ENCODE results near the gene SNX5. TPM values are rescaled to one million over a fixed set of nuclear protein-coding genes. Genes with fewer than 3 reads are reported as not detected.
A peak's percentile ranks its signal among the peaks of the same experiment; 100 is the strongest.

SNX5 gene
- total and polyA plus RNA-seq, 2 experiments from 2014 or later = 105 to 144 TPM

- H3K27me3 ChIP-seq = no peaks in the 10 kb centered on the region
These were observed 66.6 kb downstream of the SNX5 start for GRCh38 chr20:17901971-17902370.

GRCh38 chr20:17898548-17898994 lies 70.0 kb downstream of the SNX5 start:
- DNase-seq (ENCODE audit: low read depth in 1 of 2, low spot score in 1 of 2) = peak; percentile 78 to 82
- Histone ChIP-seq H3K4me1 (ENCODE audit: low read depth) (peaks cover 8% of the 10 kb centered on the region), H3K4me3 (no peak overlapping the region), H3K9me3 (ENCODE audit: low read depth) (no peaks in the 10 kb centered on the region), H3K36me3 (no peaks in the 10 kb centered on the region), H3K27ac (no peak overlapping the region), H3K27me3 (no peaks in the 10 kb centered on the region)
- peak; percentile 93 for TF ChIP-seq CTCF (IDR thresholded peaks at IDR 0.05; ENCODE audit: low read depth, low read length)

More at GRCh38 chr20:17901971-17902370, 66.6 kb downstream of the SNX5 start:
- H3K27ac ChIP-seq = no peak overlapping the region
- no peak overlapping the region for H3K4me3 ChIP-seq
- TF ChIP-seq CTCF (IDR thresholded peaks at IDR 0.05; ENCODE audit: low read depth, low read length) = no peak
- H3K36me3 ChIP-seq = no peaks in the 10 kb centered on the region
- H3K4me1 ChIP-seq (ENCODE audit: low read depth) = no peaks in the 10 kb centered on the region
- no peak for DNase-seq (ENCODE audit: low read depth in 1 of 2, low spot score in 1 of 2)
- H3K9me3 ChIP-seq (ENCODE audit: low read depth) = no peaks in the 10 kb centered on the region

- H3K9me3 ChIP-seq (ENCODE audit: low read depth) = no peaks in the 10 kb centered on the region
- H3K27me3 ChIP-seq = no peaks in the 10 kb centered on the region
- H3K4me3 ChIP-seq = no peak overlapping the region
- H3K27ac ChIP-seq = no peak overlapping the region
- H3K4me1 ChIP-seq (ENCODE audit: low read depth) = peaks cover 8% of the 10 kb centered on the region
- no peak for TF ChIP-seq CTCF (IDR thresholded peaks at IDR 0.05; ENCODE audit: low read depth, low read length)
- no peak for DNase-seq (ENCODE audit: low read depth in 1 of 2, low spot score in 1 of 2)
- H3K36me3 ChIP-seq = no peaks in the 10 kb centered on the region
These were observed 70.9 kb downstream of the SNX5 start for GRCh38 chr20:17897566-17898307.

GRCh38 chr20:17896771-17897369 lies 71.7 kb downstream of the SNX5 start:
- Histone ChIP-seq H3K4me3 (no peak overlapping the region), H3K4me1 (ENCODE audit: low read depth) (peaks cover 8% of the 10 kb centered on the region), H3K36me3 (no peaks in the 10 kb centered on the region), H3K9me3 (ENCODE audit: low read depth) (no peaks in the 10 kb centered on the region), H3K27ac (no peak overlapping the region), H3K27me3 (no peaks in the 10 kb centered on the region)
- no peak for TF ChIP-seq CTCF (IDR thresholded peaks at IDR 0.05; ENCODE audit: low read depth, low read length)
- DNase-seq (ENCODE audit: low read depth in 1 of 2, low spot score in 1 of 2) = no peak

GRCh38 chr20:17896193-17896723 lies 72.3 kb downstream of the SNX5 start:
- Histone ChIP-seq H3K4me3 (no peak overlapping the region), H3K27ac (no peak overlapping the region), H3K36me3 (no peaks in the 10 kb centered on the region), H3K27me3 (no peaks in the 10 kb centered on the region), H3K9me3 (ENCODE audit: low read depth) (no peaks in the 10 kb centered on the region), H3K4me1 (ENCODE audit: low read depth) (peaks cover 8% of the 10 kb centered on the region)
- DNase-seq (ENCODE audit: low read depth in 1 of 2, low spot score in 1 of 2) = peak in 1 of 2 donors; percentile 25
- TF ChIP-seq CTCF (IDR thresholded peaks at IDR 0.05; ENCODE audit: low read depth, low read length) = no peak
